GM21526 (cell line): ENCODE measurements around the gene DZIP1.
A peak's percentile ranks its signal among the peaks of the same experiment; 100 is the strongest.
"Not testable (repeated sequence)": the region's sequence is repeated elsewhere in the genome, so short reads cannot be mapped to it uniquely, and the experiment has no call there.

Experiments used
- ATAC-seq: cut with Tn5 transposase; IDR thresholded peaks from one replicate; pipeline ENCODE4 v1.9.1; 2021; ENCODE audit warnings: moderate library complexity; ENCODE audit not compliant: unreplicated experiment, low FRiP score

Gene DZIP1

GRCh38 chr13:95644601-95645052, at the start of gene DZIP1:
DZIP1 (minus strand) TSS chr13:95644706; CDS start chr13:95642029, 2,677 bp downstream.
- ATAC-seq, result peak; percentile 90

GRCh38 chr13:95690986-95691385, 46.5 kb upstream of the DZIP1 start:
- not testable (repeated sequence) for ATAC-seq

GRCh38 chr13:95689582-95689926, 45.0 kb upstream of the DZIP1 start:
- ATAC-seq, result no peak

GRCh38 chr13:95684960-95685359, 40.5 kb upstream of the DZIP1 start:
- not testable (repeated sequence) for ATAC-seq

GRCh38 chr13:95684418-95684817, 39.9 kb upstream of the DZIP1 start:
- no peak for ATAC-seq

- ATAC-seq, result no peak
Measured at GRCh38 chr13:95679722-95680121, 35.2 kb upstream of the DZIP1 start.

GRCh38 chr13:95678967-95679366, 34.5 kb upstream of the DZIP1 start:
- no peak for ATAC-seq

- ATAC-seq, result peak; percentile 18
Measured at GRCh38 chr13:95677564-95678266, 33.2 kb upstream of the DZIP1 start.

GRCh38 chr13:95676762-95677563, 32.5 kb upstream of the DZIP1 start, which contains the start of gene DNAJC3:
DNAJC3 (plus strand) TSS chr13:95677139; CDS start chr13:95677256, 117 bp downstream.
- ATAC-seq, result peak; percentile 94

GRCh38 chr13:95676105-95676761, 31.7 kb upstream of the DZIP1 start:
- ATAC-seq, result peak; percentile 22

GRCh38 chr13:95671597-95671996, 27.1 kb upstream of the DZIP1 start:
- ATAC-seq, result no peak

GRCh38 chr13:95667235-95667634, 22.7 kb upstream of the DZIP1 start:
- not testable (repeated sequence) for ATAC-seq

GRCh38 chr13:95660981-95661581, 16.6 kb upstream of the DZIP1 start:
- no peak for ATAC-seq

- ATAC-seq, result no peak
Measured at GRCh38 chr13:95659500-95659899, 15.0 kb upstream of the DZIP1 start.

- ATAC-seq, result no peak
Measured at GRCh38 chr13:95656386-95657015, 12.0 kb upstream of the DZIP1 start.

GRCh38 chr13:95652821-95653220, 8.3 kb upstream of the DZIP1 start:
- ATAC-seq, result no peak

- ATAC-seq, result no peak
Measured at GRCh38 chr13:95652244-95652764, 7.8 kb upstream of the DZIP1 start.

- no peak for ATAC-seq
Measured at GRCh38 chr13:95650696-95651095, 6.2 kb upstream of the DZIP1 start.

- no peak for ATAC-seq
Measured at GRCh38 chr13:95647321-95647720, 2.8 kb upstream of the DZIP1 start.
